NK-92 (cell line): ENCODE results near the gene RGSL1.

Experiments used
- DNase-seq: peaks from one replicate; lab custom pipeline; 2025; ENCODE audit not compliant: unreplicated experiment; lab: John Stamatoyannopoulos, UW

The RGSL1 gene

GRCh38 chr1:182450087-182450486 is at the start of gene RGSL1:
Gene RGSL1 (plus strand): TSS chr1:182450146. CDS start chr1:182450166, 20 bp downstream.
- DNase-seq: no peak

- no peak for DNase-seq
Measured at GRCh38 chr1:182400567-182400966, 49.4 kb upstream of the RGSL1 start, which contains the start of gene TEDDM1. Gene TEDDM1 (minus strand): TSS chr1:182400667. CDS start chr1:182400485, 182 bp downstream.

GRCh38 chr1:182404781-182405180 is 45.2 kb upstream of the RGSL1 start:
- no peak for DNase-seq

- DNase-seq: no peak
Measured at GRCh38 chr1:182405578-182405977, 44.4 kb upstream of the RGSL1 start.

- DNase-seq: no peak
Measured at GRCh38 chr1:182406012-182406411, 43.9 kb upstream of the RGSL1 start.

- no peak for DNase-seq
Measured at GRCh38 chr1:182407724-182408123, 42.2 kb upstream of the RGSL1 start.

GRCh38 chr1:182408435-182409075 is 41.4 kb upstream of the RGSL1 start:
- DNase-seq: no peak

- DNase-seq: no peak
Measured at GRCh38 chr1:182410138-182410537, 39.8 kb upstream of the RGSL1 start.

GRCh38 chr1:182410620-182411273 is 39.2 kb upstream of the RGSL1 start:
- no peak for DNase-seq

GRCh38 chr1:182413486-182413885 is 36.5 kb upstream of the RGSL1 start:
- no peak for DNase-seq

GRCh38 chr1:182413969-182414368 is 36.0 kb upstream of the RGSL1 start:
- DNase-seq: no peak

GRCh38 chr1:182415789-182416188 is 34.2 kb upstream of the RGSL1 start:
- no peak for DNase-seq

GRCh38 chr1:182426442-182427430 is 23.2 kb upstream of the RGSL1 start:
- DNase-seq: no peak

- no peak for DNase-seq
Measured at GRCh38 chr1:182428043-182428442, 21.9 kb upstream of the RGSL1 start.

- DNase-seq: no peak
Measured at GRCh38 chr1:182430263-182431068, 19.5 kb upstream of the RGSL1 start.

GRCh38 chr1:182431278-182431677 is 18.7 kb upstream of the RGSL1 start:
- DNase-seq: no peak

- no peak for DNase-seq
Measured at GRCh38 chr1:182433580-182433979, 16.4 kb upstream of the RGSL1 start.

GRCh38 chr1:182438326-182438725 is 11.6 kb upstream of the RGSL1 start:
- DNase-seq: no peak

- DNase-seq: no peak
Measured at GRCh38 chr1:182441719-182442118, 8.2 kb upstream of the RGSL1 start.

GRCh38 chr1:182442333-182442732 is 7.6 kb upstream of the RGSL1 start:
- no peak for DNase-seq

GRCh38 chr1:182444497-182444896 is 5.4 kb upstream of the RGSL1 start:
- no peak for DNase-seq
